ENCODE data around the gene TMEM117.
"Not testable (repeated sequence)": the region's sequence is repeated elsewhere in the genome, so short reads cannot be mapped to it uniquely, and the experiment has no call there.

Gene TMEM117

DNA sequence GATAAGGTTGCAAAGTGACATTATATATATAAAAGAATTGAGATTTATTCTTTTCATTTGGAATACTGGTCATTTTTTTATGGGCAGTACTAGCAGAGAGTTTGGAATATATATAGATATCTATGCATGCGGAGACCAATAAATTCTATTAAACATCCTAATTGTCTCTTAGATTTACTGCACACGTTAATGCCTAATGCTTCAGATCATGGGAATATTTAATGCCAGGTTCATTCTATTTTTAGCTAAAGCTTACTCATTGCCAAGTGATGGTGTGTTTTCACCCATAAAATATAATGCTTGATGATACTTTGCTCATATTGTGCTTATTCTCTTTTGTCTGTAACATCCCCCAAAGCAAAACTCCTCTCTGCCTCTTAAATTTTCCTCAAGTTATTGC is 264.4 kb downstream of the TMEM117 start:
- DNase-seq (ENCODE audit: low spot score) = no peak

DNA sequence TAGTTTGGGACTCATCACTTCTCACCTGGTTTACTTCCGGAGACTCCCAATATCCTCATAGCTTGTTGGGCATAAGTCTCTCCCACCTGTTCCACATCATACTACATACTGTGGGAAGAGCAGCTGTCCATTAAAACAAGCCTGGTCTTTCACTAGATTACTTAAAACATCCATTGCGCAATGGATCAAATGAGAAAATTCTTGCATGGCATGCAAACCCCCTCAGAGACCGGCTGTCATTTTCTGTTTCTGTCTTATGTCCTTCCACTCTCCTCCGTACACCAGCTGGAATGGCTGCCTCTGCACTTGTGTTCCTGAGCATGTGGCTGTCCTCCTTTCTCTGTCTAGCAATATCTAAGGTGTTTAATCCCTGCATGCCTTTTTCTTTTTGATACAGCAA is 265.6 kb downstream of the TMEM117 start:
- no peak for DNase-seq (ENCODE audit: low spot score)

DNA sequence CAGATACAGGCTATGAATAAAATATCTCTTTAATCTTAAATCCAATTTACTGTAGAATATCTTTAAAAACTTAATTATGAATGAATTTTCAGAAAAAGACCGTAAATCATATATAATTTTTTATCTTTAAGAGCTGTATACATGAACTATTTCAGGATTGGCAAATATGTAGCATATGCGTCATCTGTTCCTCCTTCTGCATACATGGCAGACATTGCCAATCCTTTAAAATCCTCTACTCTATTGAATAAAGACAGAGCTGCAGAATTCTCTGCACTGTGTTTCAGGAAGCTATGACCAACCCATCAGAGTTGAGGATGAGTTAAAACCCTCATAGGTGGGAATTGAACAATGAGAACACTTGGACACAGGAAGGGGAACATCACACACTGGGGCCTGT is 279.0 kb downstream of the TMEM117 start:
- DNase-seq (ENCODE audit: low spot score) = no peak

DNA sequence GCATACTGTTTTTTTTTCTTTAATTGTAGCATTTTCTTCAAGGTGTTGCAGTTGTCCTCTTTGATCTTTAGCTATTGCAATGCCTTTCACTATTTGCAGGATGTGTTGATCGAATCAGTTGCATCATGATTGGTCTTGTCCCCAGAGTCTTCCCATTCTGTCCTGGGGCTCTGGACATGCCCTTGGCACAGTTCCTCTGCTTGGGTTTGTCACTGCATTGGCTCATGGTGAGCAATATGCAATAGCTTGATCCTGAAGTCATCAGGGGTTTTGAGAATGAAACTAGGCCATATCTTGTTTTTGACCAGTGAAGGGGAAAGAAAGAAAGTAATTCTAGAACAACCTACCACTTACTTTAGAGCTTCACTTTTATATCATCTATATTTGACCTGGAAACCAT is 281.5 kb downstream of the TMEM117 start:
- no peak for DNase-seq (ENCODE audit: low spot score)

DNA sequence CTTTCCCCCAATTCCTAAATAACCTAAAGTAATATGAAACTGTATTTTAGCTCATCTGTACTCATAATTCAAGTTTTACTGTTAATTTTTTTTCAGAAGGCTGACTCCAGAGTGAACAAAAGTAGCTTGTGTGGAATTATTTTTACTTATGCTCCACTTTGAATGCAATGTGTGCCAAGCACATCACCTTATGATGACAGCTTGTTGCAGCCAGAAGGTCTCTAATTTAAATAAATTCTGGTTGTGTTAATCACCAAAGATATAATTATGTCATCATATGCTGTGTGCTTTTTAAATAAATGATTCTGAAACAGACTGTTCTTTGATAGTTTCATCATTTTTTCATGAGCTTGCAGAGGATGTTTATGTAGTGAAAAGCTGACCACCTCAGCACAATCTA is 283.1 kb downstream of the TMEM117 start:
- DNase-seq (ENCODE audit: low spot score) = no peak

DNA sequence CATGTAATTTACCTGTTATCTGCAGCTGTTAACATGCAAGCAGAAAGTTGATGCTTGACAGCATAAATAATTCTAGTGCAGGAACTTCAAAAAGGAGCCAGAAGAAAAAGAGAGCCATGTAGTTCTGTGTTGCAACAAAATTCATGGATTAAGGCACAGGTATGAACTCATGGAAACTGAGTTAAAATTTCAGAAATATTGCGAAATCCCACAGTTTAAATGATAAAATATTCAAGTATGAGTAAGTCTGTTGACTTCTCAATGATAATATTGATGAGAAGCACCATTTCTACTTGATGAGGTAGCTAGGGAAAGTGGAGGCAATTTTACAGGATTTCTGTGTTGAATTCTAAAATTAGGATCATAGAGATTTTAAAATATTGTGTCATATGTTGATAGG is 290.9 kb downstream of the TMEM117 start:
- no peak for DNase-seq (ENCODE audit: low spot score)

DNA sequence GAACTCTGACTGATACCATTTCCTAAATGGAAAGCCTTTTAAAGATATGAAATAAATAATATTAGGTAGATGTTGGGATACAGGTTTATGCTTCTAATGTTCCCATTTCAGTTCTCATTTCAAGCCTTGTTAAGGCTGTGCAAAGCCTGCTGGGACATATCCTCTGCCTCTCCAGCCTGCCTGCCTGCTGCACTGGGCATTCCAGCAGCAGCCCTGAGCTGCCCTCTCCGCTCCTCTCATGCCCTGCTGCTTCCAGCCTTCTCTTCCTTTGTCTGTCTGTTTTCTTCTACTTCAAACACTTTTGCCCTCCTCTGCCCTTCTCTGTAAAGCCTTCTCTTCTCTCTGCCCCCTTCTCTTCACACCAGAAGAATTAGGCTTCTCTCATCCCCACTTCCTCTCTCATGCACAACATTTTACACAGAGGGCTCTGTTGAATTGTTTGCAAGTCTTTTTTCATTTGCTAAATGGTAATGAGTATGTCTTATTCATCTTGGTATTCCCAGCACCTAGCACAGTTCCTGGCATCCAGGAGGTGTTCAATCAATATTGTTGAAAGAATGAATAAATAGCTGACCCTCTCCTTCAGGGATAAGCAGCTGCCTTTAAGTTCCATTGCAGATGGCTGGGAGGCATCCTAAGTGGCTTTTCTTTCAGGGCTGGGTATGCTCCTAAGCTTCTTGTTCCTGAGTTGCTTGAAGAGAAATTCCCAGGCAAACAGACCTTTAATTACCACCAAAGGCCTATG is 292.3 kb downstream of the TMEM117 start:
- no peak for DNase-seq (ENCODE audit: low spot score)

DNA sequence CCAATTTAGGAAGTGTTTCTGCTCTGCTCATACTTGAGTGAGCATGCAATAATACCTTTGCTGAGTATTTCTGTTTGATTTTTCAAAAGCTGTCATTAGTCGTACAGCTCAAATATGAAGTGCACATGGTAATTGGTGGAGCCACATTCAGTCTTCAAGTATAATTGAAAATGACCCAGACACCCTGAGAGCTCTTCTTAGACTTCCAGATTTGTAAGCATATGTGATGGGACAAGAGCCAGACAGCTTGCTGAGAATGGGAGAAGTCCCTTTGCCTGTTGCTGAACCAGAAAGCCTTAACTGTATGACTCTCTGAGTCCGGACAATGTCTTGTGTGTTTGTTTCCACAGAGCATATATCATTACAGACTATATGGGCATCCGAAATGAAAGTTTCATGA is 307.3 kb downstream of the TMEM117 start:
- DNase-seq (ENCODE audit: low spot score) = no peak

DNA sequence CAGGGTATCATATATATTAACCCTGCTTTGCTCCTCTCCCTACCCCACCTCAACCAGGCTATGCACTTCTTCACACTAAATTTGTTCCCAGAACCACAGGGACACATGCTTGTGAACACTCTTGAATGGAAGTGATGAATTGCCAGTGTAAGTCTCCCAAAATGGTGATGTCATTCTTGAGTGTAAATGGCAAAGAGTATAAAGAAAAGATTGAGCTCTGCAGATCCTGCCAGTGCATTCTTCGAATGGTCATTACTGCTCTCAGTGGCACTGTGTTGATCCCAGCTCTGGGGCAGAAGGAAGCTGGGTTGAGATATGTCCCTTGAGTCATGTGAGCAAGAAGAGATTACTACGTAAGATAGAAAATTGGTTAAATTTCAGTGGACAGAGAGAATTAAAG is 313.1 kb downstream of the TMEM117 start:
- DNase-seq (ENCODE audit: low spot score) = no peak

DNA sequence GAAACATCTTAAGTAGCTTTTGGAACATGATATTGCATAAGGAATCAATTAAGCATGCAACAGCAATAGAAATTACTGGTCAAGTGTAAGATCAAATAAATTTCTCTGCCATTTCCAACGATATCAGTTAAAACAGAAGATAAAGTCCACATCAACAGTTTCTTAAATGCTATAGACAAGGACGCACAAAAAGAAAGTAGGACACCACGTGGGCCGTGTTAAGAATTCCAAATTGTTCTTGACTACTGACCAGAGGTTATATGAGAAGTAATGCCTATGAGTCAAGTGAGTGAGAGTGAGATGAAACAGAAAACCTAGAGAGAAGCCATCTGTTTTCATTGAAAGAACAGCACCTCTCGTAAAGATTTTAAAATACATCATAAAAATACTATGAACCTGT is 318.2 kb downstream of the TMEM117 start:
- DNase-seq (ENCODE audit: low spot score) = no peak

DNA sequence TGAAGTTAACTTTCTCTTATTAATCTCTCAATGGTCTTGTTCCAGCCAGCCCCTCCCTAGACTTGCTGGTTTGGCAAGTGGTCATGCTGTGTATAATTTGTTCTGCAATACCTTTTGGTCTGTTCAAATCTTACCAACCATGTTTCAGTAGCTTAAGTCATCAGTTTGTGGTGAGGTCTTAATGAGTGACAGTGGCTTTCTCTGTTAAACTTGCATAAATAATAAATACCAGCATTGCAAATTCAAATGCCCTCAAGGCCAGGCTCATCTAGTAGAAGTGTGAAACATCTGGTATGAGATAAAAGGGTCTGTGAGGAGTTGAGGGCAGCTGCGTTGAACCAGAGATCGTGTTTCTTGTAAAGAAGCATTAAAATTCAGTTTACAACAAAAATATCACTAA is 319.5 kb downstream of the TMEM117 start:
- DNase-seq (ENCODE audit: low spot score) = no peak

DNA sequence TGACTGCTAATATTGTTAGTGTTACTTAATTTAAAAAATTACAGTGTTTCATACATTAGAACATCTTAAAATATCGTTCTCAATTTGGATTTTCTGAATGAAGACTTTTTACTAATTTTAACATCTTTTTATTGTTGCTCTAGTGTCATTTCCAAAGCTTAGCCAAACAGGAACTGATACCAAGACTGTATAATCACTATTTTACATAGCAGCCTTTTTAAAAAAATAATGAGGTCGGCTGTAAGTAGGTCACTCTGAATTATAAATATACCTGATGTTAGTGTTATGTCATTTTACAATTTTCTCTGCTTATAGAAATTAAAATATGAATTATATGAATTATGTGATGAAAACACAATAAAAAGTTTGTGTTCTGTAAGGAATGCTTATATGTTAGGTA is 321.5 kb downstream of the TMEM117 start:
- DNase-seq (ENCODE audit: low spot score) = no peak

DNA sequence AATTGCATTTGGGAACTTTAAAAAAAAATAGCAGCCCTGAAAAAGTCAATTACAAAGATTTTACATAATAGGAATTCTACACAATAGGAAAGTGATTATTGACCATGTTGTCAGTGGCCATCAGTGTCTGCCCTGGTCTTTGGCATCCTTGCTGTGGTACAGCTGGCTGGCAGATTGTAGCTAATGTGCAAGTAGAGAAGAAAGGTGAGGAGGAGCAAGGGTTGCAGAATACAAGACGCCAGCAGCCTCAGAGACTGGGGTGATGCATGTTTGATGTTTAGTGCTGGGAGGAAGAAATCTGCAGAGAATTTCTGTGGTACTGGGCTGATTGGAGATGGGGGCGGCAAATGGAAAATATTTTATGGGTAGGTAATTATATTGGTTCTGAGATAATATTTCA is 322.9 kb downstream of the TMEM117 start:
- DNase-seq (ENCODE audit: low spot score) = no peak

DNA sequence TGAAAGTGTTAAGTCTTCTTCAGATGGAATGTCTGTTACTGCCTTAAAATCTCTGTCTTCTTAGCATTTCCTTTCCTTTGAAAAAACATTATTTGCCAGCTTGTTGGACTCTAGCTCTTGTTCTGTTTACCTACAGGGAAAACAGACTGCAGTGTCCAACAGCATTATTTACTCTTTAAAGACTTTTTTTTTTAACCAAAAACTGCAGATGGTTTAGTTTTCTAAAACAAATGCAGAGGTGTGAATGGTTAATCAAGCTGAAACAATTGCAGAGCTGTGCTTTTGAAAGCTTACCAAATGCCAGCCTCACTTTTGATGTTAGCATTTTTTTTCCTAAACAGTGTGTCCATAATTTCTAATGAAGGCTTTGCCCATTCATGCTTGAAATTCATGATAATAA is 323.3 kb downstream of the TMEM117 start:
- no peak for DNase-seq (ENCODE audit: low spot score)

DNA sequence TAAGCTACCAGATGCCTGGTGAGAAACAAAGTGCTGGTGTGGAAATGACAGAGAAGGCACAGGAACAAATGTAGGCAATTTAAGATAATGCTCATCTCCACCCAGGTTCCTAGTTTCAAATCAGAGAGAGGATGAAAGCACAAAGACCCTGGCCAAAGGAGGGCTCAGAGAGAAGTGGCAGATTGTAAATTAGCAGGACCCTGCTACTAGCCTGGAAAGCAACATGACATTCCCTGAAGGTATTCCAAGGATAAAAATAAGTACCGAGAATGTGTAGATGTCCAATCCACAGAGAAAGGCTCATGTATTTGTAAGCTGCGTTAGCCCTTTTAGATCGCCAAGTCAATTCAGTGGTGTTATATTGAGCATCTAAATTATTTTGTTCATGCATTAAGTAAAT is 324.0 kb downstream of the TMEM117 start:
- DNase-seq (ENCODE audit: low spot score) = no peak

DNA sequence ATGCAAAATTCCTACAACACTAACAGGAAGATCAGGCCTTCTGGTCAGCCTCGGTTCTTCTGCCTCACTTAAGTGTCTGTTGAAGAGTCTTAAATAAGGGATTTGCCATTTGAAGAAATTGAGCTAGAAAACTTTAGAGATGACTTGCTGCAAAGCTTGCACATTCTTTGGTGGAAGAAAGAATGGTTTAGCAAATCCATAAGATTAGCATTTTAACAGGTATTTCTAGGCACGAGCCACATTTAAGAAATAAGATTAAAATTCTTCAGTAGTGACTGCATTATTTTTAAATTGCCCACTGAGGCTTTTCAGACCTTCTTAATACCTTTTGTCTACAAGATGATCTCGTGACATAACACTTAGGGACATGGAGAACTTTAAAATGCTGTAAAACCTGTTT is 327.1 kb downstream of the TMEM117 start:
- DNase-seq (ENCODE audit: low spot score) = no peak

DNA sequence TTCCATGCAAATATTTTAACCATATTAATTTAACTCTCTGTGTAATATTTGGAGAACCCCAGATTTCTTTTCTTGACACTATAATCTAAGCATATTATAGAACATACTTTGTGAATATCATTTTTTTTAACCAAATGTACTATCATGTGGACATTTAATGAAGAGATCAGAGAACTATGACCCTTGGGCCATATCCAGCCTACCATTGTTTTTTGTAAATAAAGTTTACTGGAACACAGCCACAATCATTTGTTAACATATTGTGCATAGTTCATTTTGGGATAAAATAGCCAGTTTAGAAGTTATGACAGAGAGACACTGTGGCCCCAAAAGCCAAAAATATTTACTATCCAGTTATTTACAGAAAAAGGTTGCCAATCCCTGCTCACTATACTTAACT is 338.2 kb downstream of the TMEM117 start:
- DNase-seq (ENCODE audit: low spot score) = no peak

DNA sequence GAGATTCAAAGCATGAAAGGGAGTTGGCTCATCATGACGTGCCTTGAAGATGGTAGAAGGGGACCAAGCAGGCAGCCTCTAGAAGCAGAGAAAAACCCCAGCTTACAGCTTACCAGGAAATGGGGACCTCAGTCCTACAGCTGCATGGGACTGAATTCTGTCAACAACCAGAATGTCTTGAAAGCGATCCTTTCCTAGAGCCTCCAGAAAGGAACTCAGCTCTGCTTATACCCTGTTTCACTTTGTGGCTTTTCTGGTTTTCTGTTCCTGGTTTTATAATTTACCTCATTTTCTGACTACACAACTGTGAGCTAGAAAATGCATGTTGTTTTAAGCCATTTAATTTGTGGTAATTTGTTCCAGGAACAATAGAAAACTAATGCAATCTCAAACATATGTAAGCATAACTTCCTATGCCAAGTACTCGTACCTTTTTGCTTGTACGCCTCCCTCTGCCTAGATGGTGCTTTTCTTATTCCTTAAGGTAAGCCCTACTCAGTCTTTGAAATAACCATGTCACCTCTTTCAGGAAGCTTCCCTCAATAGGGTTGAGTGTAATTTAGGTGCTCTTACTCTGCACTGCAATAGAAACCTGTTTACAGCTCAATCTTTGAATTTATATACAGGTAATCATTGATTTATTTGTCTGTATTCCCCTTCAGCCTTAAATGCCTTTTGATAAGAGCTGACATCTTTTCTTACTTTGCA is 348.8 kb downstream of the TMEM117 start:
- DNase-seq (ENCODE audit: low spot score) = no peak

DNA sequence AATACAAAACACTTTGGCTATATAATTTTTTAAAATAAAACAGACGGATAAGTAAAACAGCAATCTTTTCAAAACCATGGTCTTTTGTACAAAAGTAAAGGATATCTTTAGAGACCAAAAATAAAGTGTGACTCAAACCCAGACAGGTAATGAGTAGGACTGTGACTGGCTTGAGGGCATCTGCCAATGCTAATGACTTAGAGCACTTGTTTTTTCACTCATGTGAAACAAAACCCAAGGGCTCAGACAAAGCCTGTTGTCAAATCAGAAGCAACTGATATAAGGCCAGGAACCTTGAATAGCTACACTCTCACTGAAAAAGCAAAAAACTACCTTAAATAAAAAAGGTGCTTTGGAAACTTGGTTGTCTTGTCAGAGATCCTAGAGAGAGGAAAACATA is 357.4 kb downstream of the TMEM117 start:
- no peak for DNase-seq (ENCODE audit: low spot score)

DNA sequence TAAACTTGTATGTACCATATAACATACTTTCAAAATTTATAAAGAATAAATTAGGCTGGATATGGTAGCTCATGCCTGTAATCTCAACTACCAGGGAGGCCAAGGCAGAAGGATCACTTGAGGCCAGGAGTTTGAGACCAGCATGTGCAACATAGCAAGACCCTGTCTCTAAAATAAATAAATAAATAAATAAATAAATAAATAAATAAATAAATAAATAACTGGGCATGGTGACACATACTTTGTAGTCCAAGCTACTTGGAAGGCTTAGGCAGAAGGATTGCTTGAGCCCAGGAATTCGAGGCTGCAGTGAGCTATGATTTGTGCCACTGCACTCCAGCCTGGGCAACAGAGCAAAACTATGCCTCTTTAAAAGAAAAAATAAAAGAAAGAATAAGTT is 359.8 kb downstream of the TMEM117 start:
- DNase-seq (ENCODE audit: low spot score) = not testable (repeated sequence)

DNA sequence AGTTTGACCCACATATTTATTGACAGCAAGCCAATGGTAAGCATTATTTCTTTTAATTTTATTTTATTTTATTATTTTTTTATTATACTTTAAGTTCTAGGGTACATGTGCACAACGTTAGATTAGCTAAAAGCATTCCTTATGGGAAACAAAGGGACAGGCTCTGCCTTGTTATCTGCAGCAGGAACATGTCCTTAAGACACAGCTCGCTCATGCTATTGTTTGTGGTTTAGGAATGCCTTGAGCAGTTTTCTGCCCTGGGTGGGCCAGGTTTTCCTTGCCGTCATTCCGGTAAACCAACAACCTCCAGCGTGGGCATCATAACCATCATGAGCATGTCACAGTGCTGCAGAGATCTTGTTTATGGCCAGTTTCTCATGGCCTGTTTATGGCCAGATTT is 370.2 kb downstream of the TMEM117 start:
- no peak for DNase-seq (ENCODE audit: low spot score)

DNA sequence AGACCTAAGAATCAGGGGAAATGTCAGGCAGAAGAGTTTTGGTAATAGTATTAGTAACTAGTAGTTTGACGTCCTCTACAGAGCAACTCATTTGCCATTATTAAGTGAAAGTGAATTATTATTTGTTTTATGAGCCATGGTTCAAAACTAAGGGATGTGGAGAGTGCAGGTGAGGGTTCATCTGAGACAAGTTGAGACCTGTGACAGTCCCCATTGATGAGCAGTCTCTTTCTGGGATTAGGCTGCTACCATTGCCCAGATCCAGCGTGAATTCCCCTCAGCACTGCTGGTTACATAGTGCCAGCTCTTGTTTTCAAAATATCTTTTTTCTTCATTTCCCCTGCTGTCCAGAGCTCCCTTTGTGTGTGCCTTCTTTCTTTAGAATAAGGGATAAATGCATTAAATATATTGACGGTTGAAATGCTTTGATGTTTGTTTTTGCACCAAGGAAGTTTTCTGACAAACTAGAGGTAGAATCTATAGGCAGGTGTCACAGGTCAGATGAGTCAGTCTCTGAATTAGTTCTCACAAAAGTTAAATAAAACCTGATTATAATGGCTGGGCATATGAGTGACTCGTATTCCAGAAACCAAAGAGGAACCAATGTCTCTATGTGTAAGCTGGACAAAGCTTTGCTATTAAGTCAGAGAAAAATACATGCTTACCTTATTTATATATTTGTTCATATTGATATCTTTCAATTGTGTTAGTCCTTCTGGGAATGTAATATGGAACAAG is 381.4 kb downstream of the TMEM117 start:
- DNase-seq (ENCODE audit: low spot score) = no peak

DNA sequence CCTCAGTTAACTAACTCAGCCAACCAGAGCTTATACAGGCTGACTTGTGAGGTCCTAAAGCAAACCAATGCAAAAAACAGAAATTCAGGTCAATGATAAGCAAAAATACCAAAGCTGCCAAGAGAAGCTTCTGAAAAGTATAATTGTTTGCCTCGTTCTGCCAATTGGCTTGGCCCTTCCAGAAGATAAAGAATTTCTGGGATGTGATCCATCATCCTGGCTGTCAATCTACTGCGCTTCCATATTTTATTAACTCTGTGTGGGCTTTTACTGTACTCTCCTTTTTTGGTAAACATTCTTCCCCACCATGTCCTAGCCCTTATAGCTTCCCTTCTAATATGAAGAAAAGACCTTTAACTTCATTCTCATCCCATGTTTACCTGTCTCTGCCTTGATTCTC is 387.9 kb downstream of the TMEM117 start:
- no peak for DNase-seq (ENCODE audit: low spot score)

Data from hepatic stellate cell (primary cell).